ENCODE data around the gene PTPRQ.

Gene PTPRQ

DNA sequence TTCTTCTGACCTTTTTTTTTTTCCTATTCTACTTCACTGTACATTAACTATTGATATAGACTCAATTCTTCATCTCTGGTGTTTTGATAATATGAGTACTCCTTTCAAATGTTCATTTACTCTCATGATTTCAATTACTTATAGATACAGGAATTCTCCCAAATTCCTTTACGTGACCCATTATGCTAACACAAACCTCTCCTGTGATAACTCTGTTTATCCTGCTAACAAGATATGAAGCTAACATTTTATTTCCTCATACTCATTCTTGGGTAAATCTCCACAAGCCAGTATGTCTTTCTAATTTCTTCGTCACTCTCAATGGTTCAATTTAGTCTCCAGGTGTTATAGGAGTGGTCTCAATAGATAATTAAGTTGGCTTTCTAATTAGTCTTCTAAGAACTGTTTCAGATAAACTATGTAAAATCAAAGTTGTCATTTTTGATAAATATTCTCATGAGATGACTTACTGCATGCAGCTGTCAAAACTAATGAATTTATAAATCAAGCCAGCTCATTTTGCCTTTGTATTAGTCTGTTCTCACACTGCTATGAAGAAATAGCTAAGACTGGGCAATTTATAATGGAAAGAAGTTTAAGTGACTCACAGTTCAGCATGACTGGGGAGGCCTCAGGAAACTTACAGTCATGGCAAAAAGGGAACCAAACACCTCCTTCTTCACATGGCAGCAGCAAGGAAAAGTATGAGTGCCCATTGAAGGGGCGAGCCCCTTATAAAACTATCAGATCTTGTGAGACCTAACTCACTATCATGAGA, 132.8 kb downstream of the PTPRQ start:
- no peak for DNase-seq

DNA sequence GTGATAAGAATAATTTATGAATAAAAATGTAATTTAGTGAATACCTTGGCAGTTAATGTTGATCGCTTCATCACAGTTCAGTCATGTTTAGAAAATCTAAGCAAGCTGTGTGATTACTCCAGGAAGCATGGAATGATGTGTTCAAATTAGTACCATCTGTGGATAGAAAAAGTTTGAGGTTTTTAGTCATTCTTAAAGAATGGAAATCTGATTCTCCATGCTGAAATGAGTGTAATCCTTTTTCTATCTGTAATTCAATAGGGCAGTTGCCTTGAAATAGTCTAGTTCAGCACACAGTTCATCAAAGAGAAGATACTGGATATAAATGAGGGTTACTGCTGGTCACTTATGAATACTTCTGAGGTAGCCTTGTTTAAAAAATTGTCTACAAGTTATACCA, 136.2 kb downstream of the PTPRQ start:
- DNase-seq = no peak

DNA sequence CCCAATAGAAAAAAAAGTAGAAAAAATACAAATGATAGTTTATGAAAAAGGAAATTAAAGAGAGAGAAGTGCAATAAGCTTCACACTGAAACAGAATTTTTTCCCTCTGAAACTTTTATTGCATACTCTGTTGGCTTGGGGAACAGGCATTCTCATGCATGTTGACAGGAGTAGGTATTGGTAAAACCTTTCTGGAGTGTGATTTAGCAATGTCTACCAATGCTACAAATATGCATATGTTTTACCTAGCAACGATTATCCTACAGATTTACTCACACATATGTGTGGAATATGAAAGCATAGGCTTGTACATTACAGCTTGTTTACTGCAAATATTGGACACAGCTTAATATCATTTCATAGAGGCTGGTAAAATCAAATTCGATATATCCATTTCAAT, 137.7 kb downstream of the PTPRQ start:
- no peak for DNase-seq

DNA sequence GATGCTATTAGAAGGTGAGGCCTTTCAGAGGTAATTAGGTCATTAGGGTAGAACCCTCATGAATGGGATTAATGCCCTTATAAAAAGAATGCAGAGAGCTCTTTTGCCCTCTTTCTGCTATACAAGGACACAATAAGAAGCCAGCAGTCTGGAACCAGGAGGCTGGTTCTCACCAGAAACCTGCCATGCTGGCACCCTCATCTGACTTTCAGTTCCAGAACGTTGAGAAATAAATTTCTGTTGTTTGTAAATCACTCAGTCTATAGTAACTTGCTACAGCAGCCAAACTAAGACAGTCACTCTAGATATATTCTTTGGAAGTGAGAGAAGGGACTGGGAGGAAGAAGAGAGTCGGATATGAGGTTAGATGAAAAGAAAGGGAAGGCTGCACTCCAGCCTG, 138.4 kb downstream of the PTPRQ start:
- DNase-seq = no peak

DNA sequence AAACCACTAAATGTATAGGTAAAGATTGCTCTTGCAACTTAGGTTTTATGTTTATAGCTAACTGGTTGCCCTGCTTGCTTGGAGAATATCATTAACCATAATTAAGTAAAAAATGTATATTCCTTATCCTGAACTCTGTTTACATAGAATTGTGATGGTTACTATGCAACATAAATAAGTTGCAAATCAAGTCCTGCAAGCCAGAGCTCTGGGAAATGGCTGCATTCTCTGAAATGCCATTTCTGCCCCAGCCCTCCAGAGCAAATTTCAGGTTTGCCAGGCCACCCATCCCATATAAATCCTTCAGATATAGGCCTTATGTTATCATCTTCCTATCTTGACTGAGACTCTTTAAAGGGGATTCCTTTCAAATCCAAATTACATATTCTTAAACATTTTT, 145.0 kb downstream of the PTPRQ start:
- DNase-seq = no peak

DNA sequence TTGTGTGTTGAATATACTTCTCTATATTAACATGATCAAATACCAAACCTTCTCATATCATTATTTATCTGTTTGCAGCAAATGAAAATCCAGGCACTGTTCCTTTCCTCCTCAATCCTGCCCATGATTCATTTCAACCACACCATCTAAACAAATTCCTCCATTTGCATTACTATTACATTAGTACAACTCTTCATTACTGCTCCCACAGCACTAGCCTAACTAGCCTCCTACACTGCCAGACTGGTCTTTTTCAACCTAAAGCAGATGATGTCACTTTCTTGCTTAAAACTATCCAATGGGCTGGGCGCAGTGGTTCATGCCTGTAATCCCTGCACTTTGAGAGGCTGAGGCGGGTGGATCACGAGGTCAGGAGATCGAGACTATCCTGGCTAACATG, 146.1 kb downstream of the PTPRQ start:
- no peak for DNase-seq

DNA sequence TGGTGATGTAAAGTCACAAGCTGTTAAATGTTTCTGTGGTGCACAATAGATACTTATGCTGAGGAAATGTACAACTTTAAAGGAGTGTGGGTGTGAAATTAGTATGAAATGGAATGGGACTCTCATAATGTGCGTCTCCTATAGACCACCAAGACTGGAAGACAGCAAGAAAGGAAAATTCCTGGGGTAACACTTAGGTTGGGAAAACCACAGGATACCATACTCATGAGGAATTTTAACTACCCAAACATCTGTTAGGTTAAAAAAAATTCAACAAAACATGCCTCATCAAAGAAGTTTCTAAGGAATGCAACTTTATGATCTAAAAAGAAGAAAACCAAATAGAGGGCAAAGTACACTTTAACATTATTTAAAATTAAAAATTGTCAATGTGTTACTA, 149.7 kb downstream of the PTPRQ start:
- DNase-seq = no peak

DNA sequence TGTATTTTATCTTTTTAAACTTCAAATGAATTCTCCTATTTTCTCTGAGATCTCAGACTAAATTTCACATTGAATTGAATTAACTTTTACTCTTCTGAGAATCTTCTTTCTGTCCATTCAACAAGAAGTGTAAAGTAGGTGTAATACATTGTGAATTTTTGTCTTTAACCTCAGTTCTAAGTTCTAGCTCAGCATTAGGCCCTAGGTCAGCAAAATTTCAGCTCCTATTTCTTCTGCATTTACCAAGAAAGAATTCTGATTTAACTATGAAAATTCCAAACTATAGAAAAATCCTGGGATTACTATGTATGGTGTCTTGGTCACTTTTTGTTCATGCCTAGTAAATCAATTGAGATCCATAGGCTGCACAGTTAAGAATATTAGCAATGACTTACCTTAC, 152.5 kb downstream of the PTPRQ start:
- no peak for DNase-seq

DNA sequence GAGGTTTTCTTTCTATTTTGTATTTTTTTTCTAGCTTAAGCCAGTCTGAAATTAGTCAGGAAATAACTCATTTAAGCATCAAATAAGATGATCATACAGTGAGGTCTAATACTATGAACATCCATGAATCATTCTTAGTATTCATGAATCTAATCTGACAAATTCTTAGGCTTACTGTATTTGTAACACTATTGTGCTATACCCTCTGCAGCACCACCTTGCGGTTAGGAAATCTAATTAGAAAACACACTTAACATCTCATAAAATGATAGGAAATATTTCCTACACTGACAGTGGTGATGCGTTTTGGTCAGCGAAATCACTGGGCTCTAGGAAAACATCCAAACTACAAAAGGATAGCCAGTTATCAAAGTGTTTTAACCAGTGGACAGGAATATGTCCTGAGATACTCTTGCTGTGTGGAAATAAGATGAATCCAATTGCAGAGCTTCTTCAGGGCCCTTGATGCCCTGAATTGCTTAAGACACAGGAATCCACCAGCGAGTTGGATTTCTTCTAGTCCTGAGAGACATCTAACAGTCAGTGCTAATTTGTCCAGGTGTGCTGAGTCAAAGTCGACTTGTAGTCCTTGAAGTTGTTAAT, 154.1 kb downstream of the PTPRQ start:
- DNase-seq = no peak

DNA sequence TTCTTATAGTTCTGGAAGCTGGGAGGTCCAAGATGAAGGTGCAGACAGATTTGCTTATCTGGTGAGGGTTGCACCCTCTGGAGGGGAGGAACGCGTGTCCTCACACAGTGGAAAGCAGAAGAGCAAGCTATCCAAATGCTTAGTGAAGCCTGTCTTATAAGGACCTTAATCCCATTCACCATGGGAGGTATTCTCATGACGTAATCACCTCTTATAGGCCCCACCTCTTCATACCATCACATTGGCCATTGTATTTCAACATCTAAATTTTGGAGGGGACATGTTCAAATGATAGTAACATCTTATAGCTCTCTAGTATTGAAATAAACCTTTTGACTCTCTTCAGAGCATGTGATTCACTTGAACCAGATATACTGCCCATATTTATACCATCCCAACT, 158.4 kb downstream of the PTPRQ start:
- DNase-seq = no peak

DNA sequence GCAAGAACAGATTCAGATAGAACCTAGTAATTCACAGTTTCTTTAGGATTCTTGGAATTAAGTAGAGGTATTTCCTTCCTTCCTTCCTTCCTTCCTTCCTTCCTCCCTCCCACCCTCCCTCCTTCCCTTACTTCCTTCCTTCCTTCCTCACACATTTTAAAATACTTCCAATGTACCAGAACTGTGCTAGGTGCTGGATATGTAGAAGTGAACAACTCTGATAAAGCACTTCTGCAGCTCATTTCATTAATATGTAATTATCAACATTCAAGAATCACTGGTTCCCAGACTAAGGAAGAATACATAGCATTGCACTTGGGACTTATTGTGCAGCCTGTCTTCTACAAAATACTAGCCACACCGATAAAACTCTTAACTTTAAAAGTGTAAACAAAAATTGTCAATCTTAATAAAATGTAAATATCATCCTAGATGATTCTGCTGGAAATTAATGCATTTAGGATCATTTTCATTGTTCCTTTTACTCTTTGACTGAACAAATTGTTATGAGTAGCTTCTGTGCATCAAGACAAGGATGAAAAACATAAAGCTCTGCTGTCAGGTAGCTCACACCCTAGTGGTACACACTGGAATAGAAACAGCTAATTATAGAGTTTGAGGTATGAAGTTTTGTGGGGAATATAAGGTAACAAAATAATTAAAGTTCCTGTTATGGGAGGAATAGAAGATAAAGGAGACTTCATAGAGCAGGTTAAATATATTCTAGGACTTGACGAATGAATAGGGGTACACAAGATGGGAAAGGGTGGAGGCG, 163.5 kb downstream of the PTPRQ start:
- DNase-seq = no peak

DNA sequence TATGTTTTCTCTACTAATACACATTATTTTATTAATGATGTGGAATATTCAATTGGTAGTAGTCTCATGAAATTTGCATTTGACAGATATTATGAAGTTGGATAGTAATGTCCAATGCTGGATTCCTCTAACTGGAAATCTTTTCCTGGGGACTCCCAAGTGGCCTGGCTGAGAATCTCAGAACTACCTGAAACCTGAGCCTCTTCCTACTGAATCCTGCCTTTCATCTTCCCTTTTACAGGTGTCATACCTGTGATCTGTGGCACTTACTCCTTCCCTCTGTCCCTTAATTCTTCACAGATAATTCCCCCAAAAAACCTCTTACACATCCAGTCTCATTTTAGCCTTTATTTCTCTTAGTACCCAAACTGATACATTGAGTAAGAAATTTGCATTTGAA, 173.7 kb downstream of the PTPRQ start:
- no peak for DNase-seq

DNA sequence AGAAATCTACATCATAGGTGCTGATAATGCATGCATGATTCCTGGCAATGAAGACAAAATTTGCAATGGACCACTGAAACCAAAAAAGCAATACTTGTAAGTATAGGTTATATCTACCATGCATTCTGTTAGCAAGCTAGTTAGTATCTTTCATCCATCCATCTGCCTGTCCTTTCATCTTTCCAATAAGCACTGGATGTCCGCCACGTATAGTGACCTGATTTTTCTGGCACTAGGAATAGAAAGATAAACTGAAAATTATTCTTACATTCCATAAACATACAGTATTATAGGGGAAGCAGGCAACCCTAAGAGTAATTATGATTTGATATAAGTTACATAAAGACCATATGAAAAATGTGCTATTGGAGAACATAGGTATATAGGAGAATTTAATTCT, 176.2 kb downstream of the PTPRQ start:
- no peak for DNase-seq

DNA sequence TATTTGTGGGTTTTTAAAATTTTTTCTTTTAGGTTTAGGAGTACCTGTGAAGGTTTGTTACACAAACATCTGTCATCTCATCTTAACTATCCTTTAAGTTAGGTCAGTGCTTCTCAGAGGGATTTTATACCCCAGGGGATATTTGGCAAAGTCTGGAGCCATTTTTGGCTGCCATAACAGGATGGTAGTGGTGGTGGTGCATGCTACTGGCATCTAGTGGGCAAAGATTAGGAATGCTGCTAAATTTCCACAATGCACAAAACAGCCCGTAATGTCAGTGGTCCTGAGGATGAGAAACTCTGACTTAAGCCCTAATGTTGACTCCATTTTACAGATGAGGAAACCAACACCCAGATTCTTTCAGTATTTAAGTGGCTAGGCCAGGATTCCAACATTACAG, 178.2 kb downstream of the PTPRQ start:
- no peak for DNase-seq

DNA sequence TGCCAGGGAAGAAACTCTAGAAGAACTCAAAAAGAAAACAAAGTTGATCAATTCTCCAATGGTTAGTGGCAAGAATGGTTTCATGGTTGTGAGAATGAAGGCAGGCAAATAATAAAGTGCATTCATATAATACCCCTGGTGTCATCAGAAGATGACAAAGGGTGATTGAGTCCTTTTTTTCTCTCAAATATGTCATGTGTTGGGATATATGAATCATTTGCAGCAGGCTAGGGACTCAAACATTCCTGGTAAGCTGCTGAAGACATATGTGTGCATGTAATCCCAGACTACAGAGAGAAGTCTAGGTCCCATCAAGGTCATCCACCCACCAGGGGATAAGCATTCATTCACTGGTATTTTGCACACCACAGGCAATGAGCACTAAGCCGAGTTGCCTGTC, 181.0 kb downstream of the PTPRQ start:
- no peak for DNase-seq

DNA sequence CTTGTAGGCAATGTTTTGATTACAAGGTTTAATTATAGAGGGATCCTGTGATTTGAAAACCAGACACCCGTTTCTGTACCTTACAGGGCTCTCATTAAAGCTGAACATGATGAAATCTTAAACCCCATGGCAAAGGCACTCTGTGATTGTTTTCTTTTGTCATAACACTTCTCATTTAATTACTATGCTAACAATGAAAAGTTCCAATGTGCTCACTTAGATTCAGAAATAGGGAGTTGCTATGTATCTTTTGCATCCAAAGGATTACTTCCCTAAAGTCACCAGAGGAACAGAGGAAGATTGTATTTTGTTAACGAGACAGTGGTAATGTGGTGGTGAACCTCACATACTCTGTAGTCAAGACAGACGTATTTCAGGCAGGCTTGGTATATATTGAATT, 181.9 kb downstream of the PTPRQ start:
- no peak for DNase-seq

DNA sequence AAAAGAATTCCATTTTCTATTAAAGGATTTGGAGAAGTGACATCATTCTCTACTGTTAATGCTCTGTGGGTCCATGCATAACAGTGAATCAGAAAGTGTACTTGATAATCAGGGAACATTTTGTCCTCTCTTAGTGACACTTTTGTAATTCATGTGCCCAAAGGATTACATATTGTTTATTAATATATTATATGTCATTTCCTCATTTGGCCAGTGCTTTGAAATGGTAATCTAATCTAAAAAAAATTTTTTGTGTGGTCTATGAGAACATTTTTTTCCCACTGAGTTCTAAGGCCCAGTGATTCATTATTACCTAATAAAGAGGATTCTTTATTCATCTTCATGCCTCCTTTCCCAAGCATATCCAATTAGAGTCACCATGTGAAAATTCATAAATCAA, 183.7 kb downstream of the PTPRQ start:
- no peak for DNase-seq

DNA sequence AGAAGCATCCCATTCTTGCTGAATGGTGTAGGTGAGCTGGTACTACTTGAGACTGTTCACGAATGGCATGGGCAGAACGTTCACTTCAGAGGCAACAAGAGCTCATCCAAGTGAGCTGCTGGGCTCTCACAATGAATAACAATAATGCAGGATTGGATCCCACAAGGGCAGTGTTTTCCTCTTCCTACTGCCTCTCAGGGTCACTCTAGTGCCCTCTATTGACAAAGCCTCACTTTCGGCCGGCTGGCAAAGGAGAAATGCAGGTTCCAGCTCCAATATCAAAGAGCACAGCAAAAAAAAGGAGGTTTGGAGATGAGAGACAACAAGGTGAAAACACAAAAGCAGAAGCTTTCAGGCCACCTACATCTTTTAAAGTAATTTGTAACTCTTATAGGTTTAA, 188.8 kb downstream of the PTPRQ start:
- DNase-seq = no peak

DNA sequence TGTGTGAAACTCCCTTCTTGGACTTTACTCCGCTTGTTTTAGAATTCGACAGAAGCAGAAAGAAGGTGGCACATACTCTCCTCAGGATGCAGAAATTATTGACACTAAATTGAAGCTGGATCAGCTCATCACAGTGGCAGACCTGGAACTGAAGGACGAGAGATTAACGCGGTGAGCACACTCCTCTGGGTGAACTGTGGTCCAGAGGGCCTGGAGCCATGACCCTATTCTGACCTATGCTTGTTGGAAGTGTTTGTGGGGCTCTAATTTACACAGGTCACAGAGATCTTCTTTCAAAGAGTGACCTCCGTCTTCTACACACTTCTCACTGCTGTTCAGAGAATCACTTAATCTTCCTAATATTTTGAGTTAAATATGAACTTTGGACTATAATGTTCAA, 190.9 kb downstream of the PTPRQ start:
- no peak for DNase-seq

DNA sequence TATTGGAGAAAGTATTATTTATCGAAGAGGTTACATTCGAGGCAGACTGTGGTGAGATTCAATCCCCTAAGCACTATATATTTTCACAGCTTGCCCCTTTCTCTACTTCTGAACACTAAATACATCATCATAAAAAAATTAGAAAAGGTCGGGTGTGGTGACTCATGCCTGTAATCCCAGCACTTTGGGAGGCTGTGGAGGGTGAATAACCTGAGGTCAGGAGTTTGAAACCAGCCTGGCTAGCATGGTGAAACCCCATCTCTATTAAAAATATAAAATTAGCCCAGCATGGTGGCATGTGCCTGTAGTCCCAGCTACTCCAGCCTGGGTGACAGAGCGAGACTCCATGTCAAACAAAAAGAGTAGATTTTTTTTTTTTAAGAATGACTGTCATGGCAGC, 192.8 kb downstream of the PTPRQ start:
- no peak for DNase-seq

DNA sequence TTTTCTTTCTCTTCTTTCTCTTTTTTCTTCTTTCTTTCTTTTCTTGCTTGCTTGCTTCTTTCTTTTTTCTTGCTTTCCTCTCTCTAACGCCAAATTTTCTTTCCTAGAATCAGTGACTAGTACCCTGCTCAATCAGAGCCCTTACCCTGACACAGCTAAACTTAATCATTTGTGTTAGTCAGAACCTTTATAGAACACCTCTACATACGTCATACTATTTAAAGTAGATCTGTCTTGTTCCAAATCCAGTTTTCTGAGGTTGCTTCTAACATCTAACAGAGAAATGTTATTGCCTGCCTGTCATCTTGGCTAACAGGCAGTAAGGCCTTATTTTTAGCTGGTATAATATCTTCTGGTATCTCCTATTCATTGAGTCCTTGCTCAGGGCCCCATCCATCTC, 197.9 kb downstream of the PTPRQ start:
- no peak for DNase-seq

DNA sequence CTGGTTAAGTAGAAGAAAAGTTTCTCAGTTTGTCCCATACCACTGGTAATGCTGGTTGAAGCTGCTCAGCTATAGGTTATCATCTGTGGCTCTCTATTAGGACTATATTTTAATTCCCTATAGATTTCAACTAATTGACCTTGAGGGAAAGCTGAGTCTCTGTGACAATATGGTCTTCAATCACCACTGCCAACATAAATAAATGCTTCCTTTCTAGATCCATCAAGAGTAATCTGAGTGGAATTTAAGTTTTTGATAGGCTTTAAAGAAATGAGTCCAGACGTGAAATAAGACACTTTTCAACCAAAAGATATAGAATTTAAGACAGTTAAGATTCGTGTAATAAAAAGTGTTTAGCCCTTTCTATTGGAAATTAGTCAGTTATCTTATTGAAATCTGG, 199.9 kb downstream of the PTPRQ start:
- DNase-seq = no peak

DNA sequence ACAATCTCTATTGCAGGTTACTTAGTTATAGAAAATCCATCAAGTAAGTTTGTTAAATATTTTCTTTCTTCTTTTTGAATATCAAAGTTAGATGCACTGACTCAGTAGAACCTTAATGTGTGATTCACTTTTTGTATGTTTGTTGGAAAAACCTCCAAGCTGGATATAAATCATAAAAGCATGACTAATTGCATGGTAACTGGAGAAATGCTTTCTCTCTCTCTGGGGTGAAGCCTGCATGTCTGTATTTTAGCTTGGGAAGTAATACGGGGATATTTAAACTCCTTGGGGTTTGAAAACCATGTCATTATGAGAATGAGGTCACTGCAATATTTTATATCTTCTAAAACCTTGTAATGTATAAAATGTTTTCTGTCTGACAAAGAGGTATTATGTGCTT, 204.8 kb downstream of the PTPRQ start:
- no peak for DNase-seq

DNA sequence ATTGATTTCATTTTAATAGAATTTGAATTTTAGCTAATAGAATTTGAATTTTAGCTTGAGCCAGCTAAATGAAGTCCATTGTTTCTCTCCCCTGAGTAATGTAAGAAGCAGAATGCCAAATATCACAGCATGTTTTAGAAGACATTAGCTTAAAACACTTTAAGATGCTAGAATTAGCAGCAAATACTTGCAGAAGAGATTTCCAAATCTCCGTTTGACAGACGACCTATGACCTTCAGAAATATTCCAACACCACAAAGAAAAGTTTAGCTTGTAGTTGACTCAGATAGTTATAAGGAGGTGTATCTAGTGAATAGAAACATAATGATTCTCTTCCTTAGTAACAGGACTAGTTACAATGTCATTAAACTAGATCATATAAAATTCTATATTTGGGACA, 211.7 kb downstream of the PTPRQ start:
- no peak for DNase-seq

Data from CD4-positive, alpha-beta T cell treated with Interleukin-17A for 4 hours (primary cell).